Calu3 (cell line): ENCODE results near the gene CRB2. TPM values are rescaled to one million over a fixed set of nuclear protein-coding genes. Genes with fewer than 3 reads are reported as not detected.

Source experiments
- BruUV-seq: library from RNA; stranded (reverse); fragments of 400-500 nt; replicated peaks from 2 replicates; lab custom pipeline; 2021; lab: Mats Ljungman, UMichigan
- CTCF ChIA-PET: fragments of 300-600 bp; sonication (Branson Sonifier 250); formaldehyde crosslinking; loops from one replicate; lab custom pipeline; 2022; ENCODE audit warnings: antibody characterized with exemption; lab: Charles Lee
- DNase-seq: peaks from one replicate; pipeline ENCODE4 v3.0.0; 2022
- H3K27ac Mint-ChIP-seq: one replicate; pipeline ENCODE4 v1.8.0; 2022; ENCODE audit warnings: mixed read lengths; ENCODE audit not compliant: unreplicated experiment
- H3K27me3 Mint-ChIP-seq: one replicate; pipeline ENCODE4 v1.8.0; 2022; ENCODE audit warnings: mixed read lengths; ENCODE audit not compliant: unreplicated experiment
- H3K36me3 Mint-ChIP-seq: one replicate; pipeline ENCODE4 v1.8.0; 2022; ENCODE audit warnings: mild to moderate bottlenecking, moderate library complexity, mixed read lengths; ENCODE audit not compliant: insufficient read depth, unreplicated experiment
- H3K4me1 Mint-ChIP-seq: one replicate; pipeline ENCODE4 v1.8.0; 2022; ENCODE audit warnings: mild to moderate bottlenecking, low read depth, mixed read lengths; ENCODE audit not compliant: unreplicated experiment
- H3K4me3 Mint-ChIP-seq: one replicate; pipeline ENCODE4 v1.8.0; 2022; ENCODE audit warnings: mild to moderate bottlenecking, low read depth, moderate library complexity, mixed read lengths; ENCODE audit not compliant: unreplicated experiment
- H3K9me3 Mint-ChIP-seq: one replicate; pipeline ENCODE4 v1.8.0; 2022; ENCODE audit warnings: low read depth, mixed read lengths; ENCODE audit not compliant: unreplicated experiment
- CTCF ChIP-seq: fragments of 200-600 bp; IDR thresholded peaks from one replicate; pipeline ENCODE4 v1.8.0; 2022; ENCODE audit warnings: antibody characterized with exemption; ENCODE audit not compliant: unreplicated experiment
- intact Hi-C: fragments of 100-400 bp; cut with micrococcal nuclease; formaldehyde crosslinking; loops from one replicate; pipeline ENCODE4 v1.10.0; 2022; ENCODE audit not compliant: unreplicated experiment
- total RNA-seq: library from RNA; stranded (reverse); gene quantifications from 2 replicates; pipeline ENCODE4 v1.2.3, GENCODE V29; 2022

The CRB2 gene
- total RNA-seq, 1 experiment from 2014 or later, result not detected

GRCh38 chr9:123343443-123344191 is 12.4 kb upstream of the CRB2 start:
- no TSS peak for BruUV-seq
- intact Hi-C loops, result no loop called here
- Mint-ChIP-seq H3K4me1 (peaks cover 12% of the 10 kb centered on the region), H3K9me3 (no peaks in the 10 kb centered on the region), H3K27ac (no peak overlapping the region), H3K36me3 (no peaks in the 10 kb centered on the region), H3K27me3 (no peaks in the 10 kb centered on the region), H3K4me3 (no peak overlapping the region)
- CTCF ChIA-PET, result interaction anchor here (0.6 to 1.6 kb wide), 3 partner anchors 16 to 179 kb away, joined by 3 read pairs; no protein-coding TSS in a partner anchor
- no peak for DNase-seq
- no peak for TF ChIP-seq CTCF

GRCh38 chr9:123344192-123344949 is 11.6 kb upstream of the CRB2 start:
- BruUV-seq, result no TSS peak
- no peaks in the 10 kb centered on the region for H3K9me3 Mint-ChIP-seq
- CTCF ChIA-PET, result interaction anchor here (0.6 to 1.6 kb wide), 3 partner anchors 17 to 180 kb away, joined by 3 read pairs; no protein-coding TSS in a partner anchor
- H3K4me3 Mint-ChIP-seq, result no peak overlapping the region
- TF ChIP-seq CTCF, result no peak
- H3K36me3 Mint-ChIP-seq, result no peaks in the 10 kb centered on the region
- no peak for DNase-seq
- H3K4me1 Mint-ChIP-seq, result peaks cover 12% of the 10 kb centered on the region
- no peaks in the 10 kb centered on the region for H3K27me3 Mint-ChIP-seq
- intact Hi-C loops, result no loop called here
- no peak overlapping the region for H3K27ac Mint-ChIP-seq

- peaks cover 6% of the 10 kb centered on the region for H3K27me3 Mint-ChIP-seq
- no peak for DNase-seq
- H3K4me1 Mint-ChIP-seq, result peaks cover 1% of the 10 kb centered on the region
- CTCF ChIA-PET, result no interaction called here
- BruUV-seq, result no TSS peak
- H3K36me3 Mint-ChIP-seq, result no peaks in the 10 kb centered on the region
- H3K9me3 Mint-ChIP-seq, result no peaks in the 10 kb centered on the region
- intact Hi-C loops, result no loop called here
- TF ChIP-seq CTCF, result no peak
- H3K27ac Mint-ChIP-seq, result no peak overlapping the region
- no peak overlapping the region for H3K4me3 Mint-ChIP-seq
Measured at GRCh38 chr9:123345567-123345955, 10.4 kb upstream of the CRB2 start.

- H3K4me3 Mint-ChIP-seq, result no peak overlapping the region
- peaks cover 11% of the 10 kb centered on the region for H3K27me3 Mint-ChIP-seq
- no peaks in the 10 kb centered on the region for H3K9me3 Mint-ChIP-seq
- H3K4me1 Mint-ChIP-seq, result no peaks in the 10 kb centered on the region
- CTCF ChIA-PET, result no interaction called here
- no TSS peak for BruUV-seq
- TF ChIP-seq CTCF, result no peak
- no peaks in the 10 kb centered on the region for H3K36me3 Mint-ChIP-seq
- no peak overlapping the region for H3K27ac Mint-ChIP-seq
- DNase-seq, result no peak
- intact Hi-C loops, result no loop called here
Measured at GRCh38 chr9:123346026-123346425, 10.0 kb upstream of the CRB2 start.
